ENCODE measurements around the gene AGTRAP. TPM values are rescaled to one million over a fixed set of nuclear protein-coding genes. Genes with fewer than 3 reads are reported as not detected.

AGTRAP gene
- total and polyA plus RNA-seq, 9 of the 15 experiments (the other 6 are each of a cell fraction or from before 2014, with no cell fraction given): 26.8 to 105 (median 57.5) TPM

DNA sequence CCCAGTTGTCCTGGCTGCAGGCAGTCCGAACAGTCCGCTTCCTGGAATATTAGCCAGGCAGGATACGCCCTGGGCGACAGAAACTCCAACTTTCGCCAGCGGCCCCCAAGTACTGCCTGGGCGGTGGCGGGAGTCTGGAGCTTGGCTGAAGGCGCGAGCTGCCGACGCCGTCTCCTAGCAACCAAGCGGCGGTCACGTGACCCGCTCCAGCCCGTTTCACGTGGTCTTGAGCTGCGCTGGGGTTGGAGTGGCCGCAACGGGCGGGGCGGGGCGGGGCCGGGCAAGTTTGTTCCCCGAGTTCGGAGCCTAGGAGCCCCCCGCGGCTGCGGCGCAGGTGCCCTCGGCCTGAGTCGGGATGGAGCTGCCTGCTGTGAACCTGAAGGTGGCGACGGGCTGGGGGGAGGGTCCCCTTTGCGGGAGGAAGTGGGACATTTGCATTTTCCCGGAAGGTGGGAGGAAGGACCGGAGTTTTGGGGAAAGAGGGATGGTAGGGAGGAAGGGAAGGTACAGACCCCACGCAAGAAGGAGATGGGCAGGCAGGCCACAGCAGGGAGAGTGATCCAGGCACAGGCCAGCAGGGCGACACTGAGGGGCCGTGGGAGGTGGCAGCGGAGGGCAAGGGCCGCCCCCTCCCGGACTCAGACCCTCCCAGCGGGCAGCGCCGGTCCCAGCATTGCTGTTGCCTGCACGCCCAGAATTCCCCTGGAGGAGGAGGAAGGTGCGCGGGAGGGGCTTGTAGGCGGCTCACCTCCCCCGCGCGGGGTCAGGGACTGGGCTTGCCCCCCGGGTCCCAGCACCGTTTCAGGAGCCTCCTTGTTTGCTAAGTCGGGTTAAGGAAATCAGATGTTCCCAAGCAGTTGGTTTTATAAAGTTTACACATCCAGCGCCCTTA lies at the start of gene AGTRAP (continued):
- TF ChIP-seq POLR2G (IDR thresholded peaks at IDR 0.05; ENCODE audit: low read depth, low read length) (peak; percentile 80), TGIF2 (CRISPR knock-in tag; IDR thresholded peaks at IDR 0.05) (no peak), ZNF175 (CRISPR knock-in tag; IDR thresholded peaks at IDR 0.05; ENCODE audit: low read depth) (no peak), REST (IDR thresholded peaks at IDR 0.05; ENCODE audit: borderline replicate concordance) (peak; percentile 93), REST (CRISPR knock-in tag; IDR thresholded peaks at IDR 0.05; ENCODE audit: low read depth) (peak; percentile 22; the same call in 1 of the 2 replicates), CXXC5 (CRISPR knock-in tag; IDR thresholded peaks at IDR 0.05) (peak; percentile 78), KLF16 (IDR thresholded peaks at IDR 0.05) (peak; percentile 36; the same call in 1 of the 2 replicates), KLF13 (tag; IDR thresholded peaks at IDR 0.05; ENCODE audit: borderline replicate concordance, low read depth) (0 out of 2 replicates have a peak, but pooled peaks have one; percentile 24), NR4A1 (CRISPR knock-in tag; IDR thresholded peaks at IDR 0.05) (peak; percentile 83; the same call in 1 of the 2 replicates), NR4A1 (tag; IDR thresholded peaks at IDR 0.05) (no peak)
- TF ChIP-seq, protein P1, sequence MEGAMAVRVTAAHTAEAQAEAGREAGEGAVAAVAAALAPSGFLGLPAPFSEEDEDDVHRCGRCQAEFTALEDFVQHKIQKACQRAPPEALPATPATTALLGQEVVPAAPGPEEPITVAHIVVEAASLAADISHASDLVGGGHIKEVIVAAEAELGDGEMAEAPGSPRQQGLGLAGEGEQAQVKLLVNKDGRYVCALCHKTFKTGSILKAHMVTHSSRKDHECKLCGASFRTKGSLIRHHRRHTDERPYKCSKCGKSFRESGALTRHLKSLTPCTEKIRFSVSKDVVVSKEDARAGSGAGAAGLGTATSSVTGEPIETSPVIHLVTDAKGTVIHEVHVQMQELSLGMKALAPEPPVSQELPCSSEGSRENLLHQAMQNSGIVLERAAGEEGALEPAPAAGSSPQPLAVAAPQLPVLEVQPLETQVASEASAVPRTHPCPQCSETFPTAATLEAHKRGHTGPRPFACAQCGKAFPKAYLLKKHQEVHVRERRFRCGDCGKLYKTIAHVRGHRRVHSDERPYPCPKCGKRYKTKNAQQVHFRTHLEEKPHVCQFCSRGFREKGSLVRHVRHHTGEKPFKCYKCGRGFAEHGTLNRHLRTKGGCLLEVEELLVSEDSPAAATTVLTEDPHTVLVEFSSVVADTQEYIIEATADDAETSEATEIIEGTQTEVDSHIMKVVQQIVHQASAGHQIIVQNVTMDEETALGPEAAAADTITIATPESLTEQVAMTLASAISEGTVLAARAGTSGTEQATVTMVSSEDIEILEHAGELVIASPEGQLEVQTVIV (CRISPR knock-in tag; IDR thresholded peaks at IDR 0.05; ENCODE audit: borderline replicate concordance): peak; percentile 47; the same call in 1 of the 2 replicates
- TF ChIP-seq, protein P2, sequence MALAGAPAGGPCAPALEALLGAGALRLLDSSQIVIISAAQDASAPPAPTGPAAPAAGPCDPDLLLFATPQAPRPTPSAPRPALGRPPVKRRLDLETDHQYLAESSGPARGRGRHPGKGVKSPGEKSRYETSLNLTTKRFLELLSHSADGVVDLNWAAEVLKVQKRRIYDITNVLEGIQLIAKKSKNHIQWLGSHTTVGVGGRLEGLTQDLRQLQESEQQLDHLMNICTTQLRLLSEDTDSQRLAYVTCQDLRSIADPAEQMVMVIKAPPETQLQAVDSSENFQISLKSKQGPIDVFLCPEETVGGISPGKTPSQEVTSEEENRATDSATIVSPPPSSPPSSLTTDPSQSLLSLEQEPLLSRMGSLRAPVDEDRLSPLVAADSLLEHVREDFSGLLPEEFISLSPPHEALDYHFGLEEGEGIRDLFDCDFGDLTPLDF (CRISPR knock-in tag; IDR thresholded peaks at IDR 0.05): peak; percentile 78; the same call in 1 of the 2 replicates
